Trophoblast cell (in vitro differentiated cells and primary cell): ENCODE results near the gene DAAM2. TPM values are rescaled to one million over a fixed set of nuclear protein-coding genes. Genes with fewer than 3 reads are reported as not detected.
A peak's percentile ranks its signal among the peaks of the same experiment; 100 is the strongest.

Experiments
- DNase-seq, 2 donors: peaks; one replicate each; pipeline ENCODE4 v3.0.0-alpha.2; 2016
- H2AFZ ChIP-seq: 2 replicates; pipeline ENCODE4 v1.6.1; 2013; ENCODE audit warnings: low read length, moderate library complexity, mild to moderate bottlenecking; ENCODE audit not compliant: insufficient read depth, poor library complexity
- H2AK5ac ChIP-seq: 2 replicates; pipeline ENCODE4 v1.6.1; 2013; ENCODE audit warnings: mild to moderate bottlenecking, low read length
- H2BK120ac ChIP-seq: 2 replicates; pipeline ENCODE4 v1.6.1; 2013; ENCODE audit warnings: low read length, mild to moderate bottlenecking, moderate library complexity; ENCODE audit not compliant: insufficient read depth, poor library complexity
- H2BK12ac ChIP-seq: 2 replicates; pipeline ENCODE4 v1.6.1; 2013; ENCODE audit warnings: mild to moderate bottlenecking, low read length, moderate library complexity
- H2BK5ac ChIP-seq: 2 replicates; pipeline ENCODE4 v1.6.1; 2013; ENCODE audit warnings: low read length, low read depth, moderate library complexity, mild to moderate bottlenecking; ENCODE audit not compliant: poor library complexity
- H3K14ac ChIP-seq: 2 replicates; pipeline ENCODE4 v1.6.1; 2013; ENCODE audit warnings: mild to moderate bottlenecking, low read length
- H3K18ac ChIP-seq: 2 replicates; pipeline ENCODE4 v1.6.1; 2013; ENCODE audit warnings: mild to moderate bottlenecking, low read length
- H3K23ac ChIP-seq: 2 replicates; pipeline ENCODE4 v1.6.1; 2013; ENCODE audit warnings: low read length
- H3K27ac ChIP-seq: 2 replicates; pipeline ENCODE4 v1.5.1; 2013; ENCODE audit warnings: low read depth, mild to moderate bottlenecking, inconsistent platforms, low read length, moderate library complexity
- H3K27me3 ChIP-seq: 2 replicates; pipeline ENCODE4 v1.6.1; 2013; ENCODE audit warnings: inconsistent platforms, mild to moderate bottlenecking, low read length, moderate library complexity; ENCODE audit not compliant: insufficient read depth
- H3K36me3 ChIP-seq, 2 experiments: 1 replicate in 1 of 2; 2 replicates in 1 of 2; pipeline ENCODE4 v1.6.1; 2013; ENCODE audit warnings: low read length in 2 of 2, mild to moderate bottlenecking in 2 of 2, moderate library complexity in 1 of 2; ENCODE audit not compliant: insufficient read depth in 2 of 2, control insufficient read depth in 1 of 2
- H3K4ac ChIP-seq: 2 replicates; pipeline ENCODE4 v1.6.1; 2013; ENCODE audit warnings: low read depth, mild to moderate bottlenecking, low read length, moderate library complexity
- H3K4me1 ChIP-seq, 2 experiments: 1 replicate in 1 of 2; 2 replicates in 1 of 2; pipeline ENCODE4 v1.6.1; 2013; ENCODE audit warnings: low read length in 2 of 2, mild to moderate bottlenecking in 2 of 2, moderate library complexity in 1 of 2; ENCODE audit not compliant: insufficient read depth in 2 of 2, control insufficient read depth in 1 of 2
- H3K4me2 ChIP-seq: 2 replicates; pipeline ENCODE4 v1.6.1; 2013; ENCODE audit warnings: inconsistent platforms, mild to moderate bottlenecking, low read length, moderate library complexity
- H3K4me3 ChIP-seq: 2 replicates; pipeline ENCODE4 v1.5.1; 2013; ENCODE audit warnings: mild to moderate bottlenecking, low read depth, low read length, inconsistent platforms
- H3K79me1 ChIP-seq: one replicate; pipeline ENCODE4 v1.6.1; 2013; ENCODE audit warnings: low read length
- H3K79me2 ChIP-seq: 2 replicates; pipeline ENCODE4 v1.6.1; 2013; ENCODE audit warnings: low read length, mild to moderate bottlenecking; ENCODE audit not compliant: control insufficient read depth, insufficient read depth, poor library complexity
- H3K9ac ChIP-seq: 2 replicates; pipeline ENCODE4 v1.6.1; 2013; ENCODE audit warnings: mild to moderate bottlenecking, low read length
- H3K9me3 ChIP-seq: 2 replicates; pipeline ENCODE4 v1.6.1; 2013; ENCODE audit warnings: low read depth, mild to moderate bottlenecking, control low read depth, inconsistent platforms, low read length; ENCODE audit not compliant: insufficient read depth
- H4K12ac ChIP-seq: 2 replicates; pipeline ENCODE4 v1.6.1; 2013; ENCODE audit warnings: low read depth, mild to moderate bottlenecking, low read length, moderate library complexity
- H4K8ac ChIP-seq: 2 replicates; pipeline ENCODE4 v1.6.1; 2013; ENCODE audit warnings: low read depth, mild to moderate bottlenecking, low read length, moderate library complexity
- H4K91ac ChIP-seq: one replicate; pipeline ENCODE4 v1.6.1; 2013; ENCODE audit warnings: low read depth, mild to moderate bottlenecking, low read length, moderate library complexity
- WGBS: extraction: QIAGEN DNeasy Blood & Tissue Kit; methylation state at CpG from one replicate; pipeline ENCODE4 v1.1.7; 2013; ENCODE audit warnings: missing lambda C conversion rate; ENCODE audit not compliant: insufficient read length, insufficient coverage; ENCODE audit errors: extremely low coverage; 5-methylcytosine and 5-hydroxymethylcytosine counted together
- polyA plus RNA-seq: library from polyadenylated mRNA; stranded (reverse); fragments of 200-250 nt; gene quantifications from 2 replicates; pipeline ENCODE4 v1.2.3, GENCODE V29; 2013

The DAAM2 gene
- 8.4 and 9.1 TPM in 2 replicates for polyA plus RNA-seq

DNA sequence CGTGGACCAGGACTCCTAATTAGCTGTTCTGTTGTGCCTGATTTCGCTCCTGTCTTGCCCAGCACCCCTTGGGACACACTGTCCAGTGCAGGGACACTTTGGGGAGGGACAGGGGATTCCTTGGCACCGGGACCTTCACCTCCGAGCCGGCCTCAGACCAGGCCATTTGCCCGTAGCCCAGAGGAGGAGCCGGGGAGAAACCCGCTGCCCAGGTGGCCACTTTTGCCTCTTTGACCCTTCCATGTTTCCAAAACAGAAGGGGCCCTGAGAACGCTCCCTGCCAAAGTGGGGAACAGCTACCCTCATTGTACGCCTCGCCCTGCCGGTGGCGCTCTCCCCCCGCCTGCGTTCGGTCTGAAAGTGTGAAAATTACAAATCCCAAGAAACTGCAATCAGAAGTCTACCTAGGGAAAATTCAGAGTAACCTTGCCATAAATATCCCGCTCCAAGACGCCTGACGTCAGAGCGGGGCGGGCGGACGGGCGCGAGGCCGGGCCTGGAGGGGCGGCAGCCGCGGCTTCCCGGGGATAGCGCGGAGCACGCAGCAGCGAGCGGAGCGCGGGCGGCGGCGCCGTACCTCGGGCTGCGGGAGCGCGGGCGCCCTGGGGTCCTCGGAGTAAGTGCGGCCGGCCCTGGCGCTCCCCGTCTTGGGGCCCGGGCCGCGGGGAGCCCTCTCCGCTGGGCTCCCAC, at the start of gene DAAM2:
Gene DAAM2 (plus strand): TSS at position 527 of the 690 bp plus-strand sequence. CDS start 63,927 bp downstream, outside the sequence.
- Histone ChIP-seq H2AFZ (peak within 1 kb of the TSS; percentile 62), H2BK12ac (peak within 1 kb of the TSS; percentile 51), H3K27me3 (peaks cover 2% of the 10 kb centered on the region), H3K27ac (no peak within 1 kb of the TSS), H3K9me3 (peaks cover 2% of the 10 kb centered on the region), H3K36me3 (no peaks in the 10 kb centered on the region), H3K4ac (no peak within 1 kb of the TSS), H3K23ac (no peak within 1 kb of the TSS), H3K14ac (peak within 1 kb of the TSS; percentile 77), H3K9ac (peak within 1 kb of the TSS; percentile 85), H2BK5ac (peak within 1 kb of the TSS; percentile 21), H3K79me2 (peaks cover 2% of the 10 kb centered on the region), H4K8ac (peak within 1 kb of the TSS; percentile 91), H3K4me3 (peak within 1 kb of the TSS; percentile 78), H3K4me2 (peak within 1 kb of the TSS; percentile 80), H3K4me1 (peaks cover 3 to 13% of the 10 kb centered on the region in 2 experiments), H4K12ac (peak within 1 kb of the TSS; percentile 54), H3K18ac (peak within 1 kb of the TSS; percentile 39), H2BK120ac (peak within 1 kb of the TSS; percentile 92), H4K91ac (peak within 1 kb of the TSS; percentile 81), H3K79me1 (peaks cover 7% of the 10 kb centered on the region), H2AK5ac (peak within 1 kb of the TSS; percentile 8)
- no CpG with 5 or more reads among the region's 55 CpGs for WGBS
- peak; percentile 16 to 59 for DNase-seq

DNA sequence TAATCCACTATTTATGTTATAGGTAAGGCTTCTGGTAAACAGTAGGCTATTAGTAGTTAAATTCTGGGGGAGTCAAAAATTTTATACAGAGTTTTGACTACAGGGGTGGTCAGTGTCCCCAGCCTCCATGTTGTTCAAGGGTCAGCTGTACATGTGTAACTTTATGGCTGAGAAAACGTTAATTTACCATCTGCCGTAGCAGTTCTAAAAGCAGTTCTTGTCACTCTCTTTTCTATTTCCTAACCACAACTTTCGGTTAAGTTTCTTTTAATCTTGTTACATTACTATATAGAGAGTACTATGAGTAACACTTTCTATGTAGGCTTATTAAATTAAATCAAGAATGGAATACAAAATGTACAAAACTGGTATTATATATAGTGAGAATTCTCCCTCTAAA, 45.4 kb upstream of the DAAM2 start:
- Histone ChIP-seq H2BK12ac (no peak overlapping the region), H2BK5ac (no peak overlapping the region), H3K79me1 (no peaks in the 10 kb centered on the region), H3K4me2 (no peak overlapping the region), H3K14ac (no peak overlapping the region), H3K9me3 (no peaks in the 10 kb centered on the region), H2BK120ac (no peak overlapping the region), H3K79me2 (no peaks in the 10 kb centered on the region), H3K36me3 (no peaks in the 10 kb centered on the region), H3K4me3 (no peak overlapping the region), H3K4me1 (no peaks in the 10 kb centered on the region), H3K9ac (no peak overlapping the region), H3K18ac (no peak overlapping the region), H3K27me3 (no peaks in the 10 kb centered on the region), H4K12ac (no peak overlapping the region), H3K27ac (no peak overlapping the region), H2AK5ac (no peak overlapping the region), H3K4ac (no peak overlapping the region), H4K91ac (no peak overlapping the region), H4K8ac (no peak overlapping the region), H2AFZ (no peak overlapping the region), H3K23ac (no peak overlapping the region)
- WGBS: no CpG with 5 or more reads among the region's 3 CpGs
- DNase-seq: no peak

DNA sequence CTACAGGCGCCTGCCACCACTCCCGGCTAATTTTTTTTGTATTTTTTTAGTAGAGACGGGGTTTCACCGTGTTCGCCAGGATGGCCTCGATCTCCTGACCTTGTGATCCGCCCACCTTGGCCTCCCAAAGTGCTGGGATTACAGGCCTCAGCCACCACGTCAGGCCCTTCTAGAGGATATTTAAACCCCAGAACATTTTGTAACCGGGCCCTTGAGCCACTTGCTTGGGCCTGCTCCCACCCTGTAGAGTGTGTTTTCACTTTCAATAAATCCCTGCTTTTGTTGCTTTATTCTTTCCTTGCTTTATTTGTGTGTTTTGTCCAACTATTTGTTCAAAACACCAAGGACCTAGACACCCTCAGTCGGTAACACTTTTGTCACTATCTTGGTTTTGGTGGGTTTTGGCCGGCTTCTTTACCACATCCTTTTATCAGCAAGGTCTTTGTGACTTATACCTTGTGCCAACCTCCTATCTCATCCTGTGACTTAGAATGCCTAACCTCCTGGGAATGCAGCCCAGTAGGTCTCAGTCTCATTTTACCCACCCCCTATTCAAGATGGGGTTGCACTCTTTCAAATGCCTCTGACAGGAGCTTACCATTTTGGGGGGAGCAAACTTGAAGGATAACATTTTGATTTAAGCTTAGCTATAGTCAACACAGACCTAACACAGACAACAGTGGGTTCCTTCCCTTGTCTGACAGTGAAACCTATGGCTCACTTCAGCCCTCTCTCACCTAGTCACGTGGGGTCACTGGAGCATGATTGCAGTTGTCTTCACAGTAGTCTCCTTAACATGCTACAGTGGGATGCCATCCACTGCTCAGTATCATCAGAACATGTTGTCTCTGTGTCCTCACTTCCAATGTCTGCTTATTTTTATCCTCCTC, 39.1 kb upstream of the DAAM2 start:
- H2AK5ac ChIP-seq: no peak overlapping the region
- H3K18ac ChIP-seq: no peak overlapping the region
- no peaks in the 10 kb centered on the region for H3K36me3 ChIP-seq
- no peaks in the 10 kb centered on the region for H3K27me3 ChIP-seq
- H4K12ac ChIP-seq: no peak overlapping the region
- H3K4me3 ChIP-seq: no peak overlapping the region
- no peak for DNase-seq
- H3K27ac ChIP-seq: no peak overlapping the region
- no peak overlapping the region for H4K91ac ChIP-seq
- no peak overlapping the region for H3K4me2 ChIP-seq
- no peaks in the 10 kb centered on the region for H3K79me1 ChIP-seq
- H4K8ac ChIP-seq: no peak overlapping the region
- no peak overlapping the region for H3K14ac ChIP-seq
- H3K4ac ChIP-seq: no peak overlapping the region
- no peaks in the 10 kb centered on the region for H3K9me3 ChIP-seq
- H2BK120ac ChIP-seq: no peak overlapping the region
- no peak overlapping the region for H3K23ac ChIP-seq
- H2BK12ac ChIP-seq: no peak overlapping the region
- H2AFZ ChIP-seq: no peak overlapping the region
- no peak overlapping the region for H2BK5ac ChIP-seq
- no peaks in the 10 kb centered on the region for H3K79me2 ChIP-seq
- H3K4me1 ChIP-seq: no peaks in the 10 kb centered on the region
- H3K9ac ChIP-seq: no peak overlapping the region
- WGBS: no CpG with 5 or more reads among the region's 12 CpGs

DNA sequence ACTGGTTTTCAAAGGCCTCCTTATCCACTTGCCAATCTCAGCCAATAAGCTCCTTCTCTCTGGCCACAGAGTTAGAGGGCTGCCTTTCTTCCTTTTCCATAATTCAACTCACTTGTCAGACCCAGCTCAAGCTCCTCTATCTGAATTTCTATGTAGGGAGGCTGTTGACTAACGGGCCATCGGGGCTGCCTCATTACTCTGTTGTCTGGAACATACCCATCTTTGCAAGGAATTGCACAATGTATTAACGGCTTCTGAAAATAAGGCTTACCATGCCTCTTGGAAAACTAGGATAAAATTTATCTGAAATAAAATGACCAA, 38.5 kb upstream of the DAAM2 start:
- H4K8ac ChIP-seq: no peak overlapping the region
- H3K79me1 ChIP-seq: no peaks in the 10 kb centered on the region
- no peaks in the 10 kb centered on the region for H3K27me3 ChIP-seq
- H3K4ac ChIP-seq: no peak overlapping the region
- WGBS: no CpG with 5 or more reads among the region's 3 CpGs
- no peaks in the 10 kb centered on the region for H3K4me1 ChIP-seq
- H3K79me2 ChIP-seq: no peaks in the 10 kb centered on the region
- H3K9me3 ChIP-seq: no peaks in the 10 kb centered on the region
- no peak overlapping the region for H3K9ac ChIP-seq
- H3K18ac ChIP-seq: no peak overlapping the region
- H2BK120ac ChIP-seq: no peak overlapping the region
- H3K23ac ChIP-seq: no peak overlapping the region
- no peak overlapping the region for H2BK5ac ChIP-seq
- H3K14ac ChIP-seq: no peak overlapping the region
- no peak overlapping the region for H3K4me3 ChIP-seq
- no peak overlapping the region for H4K12ac ChIP-seq
- no peaks in the 10 kb centered on the region for H3K36me3 ChIP-seq
- H2AK5ac ChIP-seq: no peak overlapping the region
- H2AFZ ChIP-seq: no peak overlapping the region
- no peak overlapping the region for H3K27ac ChIP-seq
- no peak overlapping the region for H3K4me2 ChIP-seq
- DNase-seq: no peak
- no peak overlapping the region for H2BK12ac ChIP-seq
- H4K91ac ChIP-seq: no peak overlapping the region
